ENCODE data around the gene UNC13C.

Gene UNC13C

GRCh38 chr15:54481819-54482218, 503.6 kb downstream of the UNC13C start:
- DNase-seq (ENCODE audit: low spot score) = no peak

- no peak for DNase-seq (ENCODE audit: low spot score)
Measured at GRCh38 chr15:54482251-54482650, 504.0 kb downstream of the UNC13C start.

- no peak for DNase-seq (ENCODE audit: low spot score)
Measured at GRCh38 chr15:54500330-54500729, 522.1 kb downstream of the UNC13C start.

GRCh38 chr15:54502416-54503075, 524.3 kb downstream of the UNC13C start:
- DNase-seq (ENCODE audit: low spot score) = no peak

- DNase-seq (ENCODE audit: low spot score) = no peak
Measured at GRCh38 chr15:54504695-54505094, 526.5 kb downstream of the UNC13C start.

GRCh38 chr15:54506977-54507524, 528.8 kb downstream of the UNC13C start:
- no peak for DNase-seq (ENCODE audit: low spot score)

GRCh38 chr15:54514601-54515000, 536.4 kb downstream of the UNC13C start:
- no peak for DNase-seq (ENCODE audit: low spot score)

- DNase-seq (ENCODE audit: low spot score) = no peak
Measured at GRCh38 chr15:54515664-54516582, 537.7 kb downstream of the UNC13C start.

- DNase-seq (ENCODE audit: low spot score) = no peak
Measured at GRCh38 chr15:54517366-54517765, 539.1 kb downstream of the UNC13C start.

- no peak for DNase-seq (ENCODE audit: low spot score)
Measured at GRCh38 chr15:54518156-54518882, 540.1 kb downstream of the UNC13C start.

GRCh38 chr15:54519577-54519976, 541.3 kb downstream of the UNC13C start:
- no peak for DNase-seq (ENCODE audit: low spot score)

- DNase-seq (ENCODE audit: low spot score) = no peak
Measured at GRCh38 chr15:54520616-54521015, 542.4 kb downstream of the UNC13C start.

GRCh38 chr15:54521206-54521605, 543.0 kb downstream of the UNC13C start:
- DNase-seq (ENCODE audit: low spot score) = no peak

GRCh38 chr15:54528021-54528420, 549.8 kb downstream of the UNC13C start:
- no peak for DNase-seq (ENCODE audit: low spot score)

GRCh38 chr15:54540721-54541120, 562.5 kb downstream of the UNC13C start:
- DNase-seq (ENCODE audit: low spot score) = no peak

- no peak for DNase-seq (ENCODE audit: low spot score)
Measured at GRCh38 chr15:54547491-54547890, 569.2 kb downstream of the UNC13C start.

GRCh38 chr15:54550954-54551353, 572.7 kb downstream of the UNC13C start:
- no peak for DNase-seq (ENCODE audit: low spot score)

- DNase-seq (ENCODE audit: low spot score) = no peak
Measured at GRCh38 chr15:54556231-54556630, 578.0 kb downstream of the UNC13C start.

- DNase-seq (ENCODE audit: low spot score) = no peak
Measured at GRCh38 chr15:54559405-54560069, 581.3 kb downstream of the UNC13C start.

GRCh38 chr15:54560417-54560816, 582.2 kb downstream of the UNC13C start:
- no peak for DNase-seq (ENCODE audit: low spot score)

GRCh38 chr15:54564166-54564565, 585.9 kb downstream of the UNC13C start:
- no peak for DNase-seq (ENCODE audit: low spot score)

- DNase-seq (ENCODE audit: low spot score) = no peak
Measured at GRCh38 chr15:54566654-54567053, 588.4 kb downstream of the UNC13C start.
